A673 (cell line): Measurements from ENCODE around the gene RERGL. TPM values are rescaled to one million over a fixed set of nuclear protein-coding genes. Genes with fewer than 3 reads are reported as not detected.
"Not testable (repeated sequence)": the region's sequence is repeated elsewhere in the genome, so short reads cannot be mapped to it uniquely, and the experiment has no call there.

ENCODE experiments used
- BruUV-seq: library from RNA; stranded (reverse); fragments of 400-500 nt; replicated peaks from 2 replicates; lab custom pipeline; 2021; lab: Mats Ljungman, UMichigan
- CTCF ChIA-PET: fragments of 300-600 bp; sonication (Branson Sonifier 250); formaldehyde crosslinking; loops from one replicate; lab custom pipeline; 2022; ENCODE audit warnings: antibody characterized with exemption; lab: Charles Lee
- POLR2A ChIA-PET: fragments of 300-600 bp; sonication (Branson Sonifier 250); formaldehyde crosslinking; loops from one replicate; lab custom pipeline; 2022; ENCODE audit warnings: antibody characterized with exemption; ENCODE audit not compliant: low non-redundant PET; lab: Charles Lee
- DNase-seq: peaks from one replicate; pipeline ENCODE4 v3.0.0-alpha.2; 2015; ENCODE audit warnings: low spot score
- H3K27ac ChIP-seq: fragments of 200-600 bp; sonication (generic); 2 replicates; pipeline ENCODE4 v1.5.1; 2016; ENCODE audit warnings: mixed run types, low read depth, mild to moderate bottlenecking, mixed read lengths, antibody characterized with exemption, low read length; ENCODE audit not compliant: poor library complexity, severe bottlenecking
- H3K27me3 ChIP-seq: fragments of 200-600 bp; sonication (generic); replicated peaks from 2 replicates; pipeline ENCODE4 v1.6.1; 2017; ENCODE audit warnings: mixed run types, low read depth, mild to moderate bottlenecking, mixed read lengths, antibody characterized with exemption, low read length; ENCODE audit not compliant: insufficient read depth, poor library complexity
- H3K36me3 ChIP-seq: fragments of 200-600 bp; sonication (generic); 2 replicates; pipeline ENCODE4 v1.6.1; 2016; ENCODE audit warnings: mixed run types, mild to moderate bottlenecking, mixed read lengths, antibody characterized with exemption, low read length; ENCODE audit not compliant: insufficient read depth, poor library complexity, severe bottlenecking
- H3K4me1 ChIP-seq: fragments of 200-600 bp; sonication (generic); 2 replicates; pipeline ENCODE4 v1.6.1; 2017; ENCODE audit warnings: mixed run types, mild to moderate bottlenecking, mixed read lengths, antibody characterized with exemption, low read length; ENCODE audit not compliant: insufficient read depth, poor library complexity, severe bottlenecking
- H3K4me3 ChIP-seq: fragments of 200-600 bp; sonication (generic); 2 replicates; pipeline ENCODE4 v1.5.1; 2016; ENCODE audit warnings: low read depth, mixed run types, mild to moderate bottlenecking, mixed read lengths, low read length; ENCODE audit not compliant: poor library complexity, severe bottlenecking
- H3K9me3 ChIP-seq: fragments of 200-600 bp; sonication (generic); 2 replicates; pipeline ENCODE4 v1.6.1; 2016; ENCODE audit warnings: mixed run types, low read depth, mild to moderate bottlenecking, mixed read lengths, antibody characterized with exemption, low read length; ENCODE audit not compliant: poor library complexity, severe bottlenecking
- CTCF ChIP-seq: fragments of 300-800, 200-600 bp; sonication (generic); conservative IDR thresholded peaks from 2 replicates; pipeline ENCODE4 v1.5.1; 2017; ENCODE audit warnings: low read depth, mild to moderate bottlenecking, antibody characterized with exemption, low read length, moderate library complexity, mixed read lengths
- EZH2 ChIP-seq: fragments of 200-600 bp; sonication (generic); IDR thresholded peaks from 2 replicates; pipeline ENCODE4 v1.6.1; 2017; ENCODE audit warnings: borderline replicate concordance, low read depth, mild to moderate bottlenecking, mixed read lengths, antibody characterized with exemption, low read length; ENCODE audit not compliant: poor library complexity, severe bottlenecking
- intact Hi-C: fragments of 100-400 bp; cut with micrococcal nuclease; formaldehyde crosslinking; loops from one replicate; pipeline ENCODE4 v1.10.0; 2022; ENCODE audit not compliant: unreplicated experiment
- total RNA-seq: library from RNA; stranded (reverse); gene quantifications from 2 replicates; pipeline ENCODE4 v1.2.3, GENCODE V29; 2021

The RERGL gene
- total RNA-seq, 1 experiment from 2014 or later, result not detected

GRCh38 chr12:18068355-18068754, 21.6 kb downstream of the RERGL start:
- Histone ChIP-seq H3K27ac (no peak overlapping the region), H3K27me3 (no peaks in the 10 kb centered on the region), H3K9me3 (no peaks in the 10 kb centered on the region), H3K36me3 (no peaks in the 10 kb centered on the region), H3K4me1 (no peaks in the 10 kb centered on the region), H3K4me3 (no peak overlapping the region)
- ChIA-PET CTCF (no interaction called here), POLR2A (no interaction called here)
- intact Hi-C loops, result no loop called here
- no peak for DNase-seq
- TF ChIP-seq CTCF (no peak), EZH2 (no peak)
- no TSS peak for BruUV-seq

GRCh38 chr12:18066666-18067065, 23.3 kb downstream of the RERGL start:
- CTCF ChIA-PET, result no interaction called here
- Histone ChIP-seq H3K4me3 (no peak overlapping the region), H3K36me3 (no peaks in the 10 kb centered on the region), H3K27ac (no peak overlapping the region), H3K4me1 (no peaks in the 10 kb centered on the region), H3K9me3 (no peaks in the 10 kb centered on the region), H3K27me3 (no peaks in the 10 kb centered on the region)
- TF ChIP-seq EZH2, result no peak
- DNase-seq, result no peak
- BruUV-seq, result no TSS peak
- intact Hi-C loops, result no loop called here
- POLR2A ChIA-PET, result no interaction called here

- BruUV-seq, H3K27me3 ChIP-seq, DNase-seq, POLR2A ChIA-PET, H3K36me3 ChIP-seq, H3K9me3 ChIP-seq, H3K4me3 ChIP-seq, CTCF ChIA-PET, H3K27ac ChIP-seq, intact Hi-C loops, H3K4me1 ChIP-seq: not testable (repeated sequence)
Measured at GRCh38 chr12:18062867-18063266, 27.1 kb downstream of the RERGL start.

- intact Hi-C loops, result no loop called here
- peaks cover 3% of the 10 kb centered on the region for H3K4me1 ChIP-seq
- no TSS peak for BruUV-seq
- no peak for DNase-seq
- no peak overlapping the region for H3K4me3 ChIP-seq
- no peaks in the 10 kb centered on the region for H3K36me3 ChIP-seq
- no peak overlapping the region for H3K27ac ChIP-seq
- H3K9me3 ChIP-seq, result no peaks in the 10 kb centered on the region
- no peak for TF ChIP-seq EZH2
- TF ChIP-seq CTCF, result no peak
- ChIA-PET CTCF (no interaction called here), POLR2A (no interaction called here)
- no peaks in the 10 kb centered on the region for H3K27me3 ChIP-seq
Measured at GRCh38 chr12:18057051-18057450, 32.9 kb downstream of the RERGL start.
